Measurements from ENCODE around the gene SLC4A4. TPM values are rescaled to one million over a fixed set of nuclear protein-coding genes. Genes with fewer than 3 reads are reported as not detected.

The SLC4A4 gene
- total and polyA plus RNA-seq, 2 donors (not counting 1 experiment from before 2014, with no cell fraction given), result 12.2 to 33.4 TPM

DNA sequence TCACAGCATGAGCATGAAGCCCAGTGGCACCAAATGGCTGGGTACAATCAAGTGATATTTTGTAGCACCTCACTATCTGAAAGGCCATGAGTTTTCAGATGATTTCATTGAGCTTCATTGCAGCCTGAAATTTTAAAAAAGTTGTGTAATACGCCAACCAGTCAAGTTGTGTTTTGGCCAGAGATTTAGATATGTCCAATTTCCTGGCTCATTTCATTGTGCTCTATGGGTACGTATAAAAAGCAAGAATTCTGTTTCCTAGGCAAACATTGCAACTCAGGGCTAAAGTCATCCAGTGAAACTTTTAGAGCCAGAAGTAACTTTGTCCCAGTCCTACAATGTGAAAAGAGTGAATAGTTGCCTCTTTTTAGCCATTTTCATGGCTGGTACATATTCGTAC lies 232.5 kb downstream of the SLC4A4 start:
- no peak overlapping the region for H3K4me3 ChIP-seq (replicated peaks in 1 of 4; ENCODE audit: control extremely low read depth in 1 of 4, insufficient read depth in 1 of 4, low read depth in 3 of 4, low read length in 4 of 4)
- H3K4me2 ChIP-seq (ENCODE audit: extremely low read depth, insufficient read depth, low read length), result no peak overlapping the region
- H3K27ac ChIP-seq (ENCODE audit: insufficient read depth, low read length), result no peak overlapping the region
- H2AFZ ChIP-seq (ENCODE audit: low read length), result no peak overlapping the region
- H3K27me3 ChIP-seq (ENCODE audit: control insufficient read depth, insufficient read depth, low read length), result no peaks in the 10 kb centered on the region
- H3K36me3 ChIP-seq (ENCODE audit: control insufficient read depth, insufficient read depth, low read length), result no peaks in the 10 kb centered on the region
- H3K4me1 ChIP-seq (ENCODE audit: control insufficient read depth, extremely low read depth, insufficient read depth, low read length), result no peaks in the 10 kb centered on the region
- TF ChIP-seq CTCF (conservative IDR thresholded peaks at IDR 0.05 in 1 of 2, IDR thresholded peaks at IDR 0.05 in 1 of 2; ENCODE audit: low read depth in 1 of 2, low read length in 2 of 2), result no peak
- TF ChIP-seq EZH2 (IDR thresholded peaks at IDR 0.05; ENCODE audit: low read length, missing control alignments), result no peak
- no peaks in the 10 kb centered on the region for H3K9me3 ChIP-seq (ENCODE audit: control insufficient read depth, insufficient read depth, low read depth, low read length)
- no peaks in the 10 kb centered on the region for H4K20me1 ChIP-seq (ENCODE audit: control insufficient read depth, extremely low read depth, insufficient read depth, low read length)
- H3K79me2 ChIP-seq (ENCODE audit: control insufficient read depth, insufficient read depth, low read length), result no peaks in the 10 kb centered on the region
- DNase-seq (ENCODE audit: low read depth in 2 of 2), result no peak
- no peak overlapping the region for H3K9ac ChIP-seq (ENCODE audit: insufficient read depth, low read length)

DNA sequence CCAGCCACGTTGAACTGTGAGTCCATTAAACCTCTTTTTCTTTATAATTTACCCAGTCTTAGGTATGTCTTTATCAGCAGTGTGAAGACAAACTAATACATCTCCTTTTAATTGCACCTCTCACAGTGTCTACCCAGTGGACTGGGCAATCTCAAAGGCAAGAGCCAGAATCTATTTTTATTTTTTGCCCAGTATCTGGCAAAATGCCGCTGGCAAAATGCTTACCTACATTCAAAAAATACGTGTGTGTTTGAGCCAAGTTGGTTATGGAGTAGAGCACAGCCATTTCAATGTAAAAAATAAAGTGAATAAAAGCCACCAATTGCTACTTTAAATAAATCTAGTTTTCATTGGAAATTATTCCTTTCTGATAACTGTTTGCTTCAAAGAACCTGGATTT lies 245.2 kb downstream of the SLC4A4 start:
- Histone ChIP-seq H3K4me1 (ENCODE audit: control insufficient read depth, extremely low read depth, insufficient read depth, low read length) (no peaks in the 10 kb centered on the region), H3K27me3 (ENCODE audit: control insufficient read depth, insufficient read depth, low read length) (no peaks in the 10 kb centered on the region), H4K20me1 (ENCODE audit: control insufficient read depth, extremely low read depth, insufficient read depth, low read length) (no peaks in the 10 kb centered on the region), H3K79me2 (ENCODE audit: control insufficient read depth, insufficient read depth, low read length) (no peaks in the 10 kb centered on the region), H3K9ac (ENCODE audit: insufficient read depth, low read length) (no peak overlapping the region), H3K9me3 (ENCODE audit: control insufficient read depth, insufficient read depth, low read depth, low read length) (no peaks in the 10 kb centered on the region), H3K36me3 (ENCODE audit: control insufficient read depth, insufficient read depth, low read length) (no peaks in the 10 kb centered on the region), H2AFZ (ENCODE audit: low read length) (no peak overlapping the region), H3K4me3 (replicated peaks in 1 of 4; ENCODE audit: control extremely low read depth in 1 of 4, insufficient read depth in 1 of 4, low read depth in 3 of 4, low read length in 4 of 4) (no peak overlapping the region), H3K4me2 (ENCODE audit: extremely low read depth, insufficient read depth, low read length) (no peak overlapping the region), H3K27ac (ENCODE audit: insufficient read depth, low read length) (no peak overlapping the region)
- no peak for DNase-seq (ENCODE audit: low read depth in 2 of 2)
- TF ChIP-seq CTCF (conservative IDR thresholded peaks at IDR 0.05 in 1 of 2, IDR thresholded peaks at IDR 0.05 in 1 of 2; ENCODE audit: low read depth in 1 of 2, low read length in 2 of 2) (no peak), EZH2 (IDR thresholded peaks at IDR 0.05; ENCODE audit: low read length, missing control alignments) (no peak)

- Histone ChIP-seq H2AFZ (ENCODE audit: low read length) (no peak overlapping the region), H3K79me2 (ENCODE audit: control insufficient read depth, insufficient read depth, low read length) (no peaks in the 10 kb centered on the region), H4K20me1 (ENCODE audit: control insufficient read depth, extremely low read depth, insufficient read depth, low read length) (no peaks in the 10 kb centered on the region), H3K4me3 (replicated peaks in 1 of 4; ENCODE audit: control extremely low read depth in 1 of 4, insufficient read depth in 1 of 4, low read depth in 3 of 4, low read length in 4 of 4) (no peak overlapping the region), H3K27me3 (ENCODE audit: control insufficient read depth, insufficient read depth, low read length) (no peaks in the 10 kb centered on the region), H3K27ac (ENCODE audit: insufficient read depth, low read length) (no peak overlapping the region), H3K4me1 (ENCODE audit: control insufficient read depth, extremely low read depth, insufficient read depth, low read length) (no peaks in the 10 kb centered on the region), H3K9ac (ENCODE audit: insufficient read depth, low read length) (no peak overlapping the region), H3K4me2 (ENCODE audit: extremely low read depth, insufficient read depth, low read length) (no peak overlapping the region), H3K9me3 (ENCODE audit: control insufficient read depth, insufficient read depth, low read depth, low read length) (no peaks in the 10 kb centered on the region), H3K36me3 (ENCODE audit: control insufficient read depth, insufficient read depth, low read length) (no peaks in the 10 kb centered on the region)
- TF ChIP-seq CTCF (conservative IDR thresholded peaks at IDR 0.05 in 1 of 2, IDR thresholded peaks at IDR 0.05 in 1 of 2; ENCODE audit: low read depth in 1 of 2, low read length in 2 of 2) (no peak), EZH2 (IDR thresholded peaks at IDR 0.05; ENCODE audit: low read length, missing control alignments) (no peak)
- DNase-seq (ENCODE audit: low read depth in 2 of 2), result peak in 1 of 2 donors; percentile 8
These were observed 245.8 kb downstream of the SLC4A4 start for GRCh38 chr4:71584585-71584984.

All from fibroblast of lung (primary cell).